Right lobe of liver (tissue), 6 donors: Measurements from ENCODE around the gene KSR2. TPM values are rescaled to one million over a fixed set of nuclear protein-coding genes. Genes with fewer than 3 reads are reported as not detected.

Experiments used
- ATAC-seq, 4 donors: fragments of 200-7000 bp; cut with Tn5 transposase; one replicate each; pipeline ENCODE4 v1.9.1; 2020; ENCODE audit warnings: mild to moderate bottlenecking in 4 of 4, moderate library complexity in 4 of 4
- DNase-seq, 3 donors: peaks; one replicate each; pipeline ENCODE4 v3.0.0-alpha.2; 2020
- H3K27ac ChIP-seq, 3 donors: fragments of 200-600 bp; one replicate each; pipeline ENCODE4 v1.8.0; 2022
- H3K27me3 ChIP-seq, 2 donors: fragments of 200-600 bp; one replicate each; pipeline ENCODE4 v1.8.0; 2022
- H3K36me3 ChIP-seq, 4 donors: fragments of 200-600 bp; sonication (generic) in 1 of 4; one replicate each; pipeline versions ENCODE4 v1.5.1 to v1.8.0; 2017 to 2022; ENCODE audit warnings: control low read depth in 1 of 4
- H3K4me1 ChIP-seq, 4 donors: fragments of 200-600 bp; sonication (generic) in 1 of 4; one replicate each; pipeline versions ENCODE4 v1.5.1 to v1.8.0; 2017 to 2022; ENCODE audit warnings: control low read depth in 1 of 4
- H3K4me3 ChIP-seq, 3 donors: fragments of 200-600 bp; one replicate each; pipeline ENCODE4 v1.8.0; 2022
- H3K9me3 ChIP-seq, 4 donors: fragments of 200-600 bp; sonication (generic) in 1 of 4; one replicate each; pipeline versions ENCODE4 v1.5.1 to v1.8.0; 2017 to 2022; ENCODE audit warnings: control low read depth in 1 of 4
- POLR2A ChIP-seq: fragments of 450-650 bp; IDR thresholded peaks from one replicate; pipeline ENCODE4 v1.6.1; 2017; ENCODE audit warnings: antibody characterized with exemption, mild to moderate bottlenecking
- WGBS: methylation state at CpG from one replicate; pipeline ENCODE4 v1.1.6; 2018; ENCODE audit warnings: low coverage, low lambda C conversion rate; ENCODE audit not compliant: insufficient coverage; ENCODE audit errors: missing lambda C conversion rate; 5-methylcytosine and 5-hydroxymethylcytosine counted together
- intact Hi-C, 2 donors: fragments of 100-400 bp; cut with DNase I; formaldehyde crosslinking; loops; one replicate each; pipeline versions ENCODE4 v1.11.2 to v1.14.1; 2022
- total RNA-seq, 6 experiments: library from RNA; depleted of rRNA in 2 of 6; stranded (reverse); fragments of >200 nt in 2 of 6; fragmentation: NEBNext Ultra II Directional in 3 of 6; extraction: Animal tissue kit (Norgen Biotek cat#: 25700) in 3 of 6; gene quantifications; one replicate each; pipeline versions ENCODE4 v1.1.0 to v1.2.4, GENCODE V29; 2016 to 2023
- TF ChIP-seq, protein P1 (sequence below), 4 donors: fragments of 200-600 bp in 3 of 4; fragments of 450-650 bp in 1 of 4; IDR thresholded peaks; one replicate each; pipeline versions ENCODE4 v1.5.1 to v1.8.0; 2016 to 2022; ENCODE audit warnings: antibody characterized with exemption in 4 of 4, mild to moderate bottlenecking in 2 of 4
- donor health status: DM: no; HTN: yes; CAD: no.
- donor health status: DM: no; HTN: no; CAD: no.
- donor health status: DM: no; HTN: no; CAD: no.
- donor health status: DM: no; HTN: yes; CAD: no.
- donor health status: DM: no; HTN: yes; CAD: no.

Gene KSR2
- total RNA-seq, 6 experiments from 2014 or later, result 0.02 to 0.07 (median 0.02) TPM; not detected in 2

DNA sequence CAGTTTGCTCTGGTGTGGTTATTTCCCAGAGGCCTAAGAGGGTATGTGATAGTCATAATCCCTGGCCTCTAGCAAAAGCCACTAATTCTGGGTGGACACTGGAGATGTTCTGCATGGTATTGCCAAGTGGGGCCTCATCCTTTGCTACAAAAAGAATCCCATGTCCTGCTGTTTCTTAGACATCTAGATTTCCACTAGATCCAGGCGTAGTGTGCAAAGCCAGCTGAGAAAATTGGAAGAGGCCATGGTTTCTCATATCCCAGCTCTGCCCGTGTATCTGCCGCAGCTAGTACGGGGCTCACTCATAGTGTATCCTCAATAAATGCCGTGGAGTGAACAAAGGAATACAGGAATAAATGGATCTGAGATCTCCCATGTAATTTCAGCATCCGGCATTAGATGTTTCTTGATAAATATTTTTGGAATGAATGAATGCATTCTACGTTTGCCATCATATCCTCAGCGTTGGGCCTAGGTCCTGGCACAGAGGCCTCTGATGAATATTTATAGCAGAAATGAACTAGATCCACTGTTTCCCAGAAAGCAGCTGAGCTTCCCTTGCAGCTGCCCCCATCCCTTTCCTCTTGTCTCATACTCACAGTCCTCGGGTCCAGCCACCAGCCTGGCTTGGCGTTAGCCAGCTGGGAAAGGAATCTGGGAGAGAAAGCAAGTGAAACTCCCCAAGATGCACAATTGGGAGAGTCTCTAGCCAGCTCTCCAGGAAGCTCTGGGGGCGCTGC, 531.1 kb downstream of the KSR2 start:
- Histone ChIP-seq H3K36me3 (no peaks in the 10 kb centered on the region), H3K27me3 (no peaks in the 10 kb centered on the region), H3K9me3 (no peaks in the 10 kb centered on the region), H3K27ac (no peak overlapping the region), H3K4me1 (no peaks in the 10 kb centered on the region), H3K4me3 (no peak overlapping the region)
- intact Hi-C loops, result no loop called here
- ATAC-seq (no peak), DNase-seq (no peak)
- 88% methylated on average over 7 of the region's 11 CpGs for WGBS
- TF ChIP-seq POLR2A, result no peak
- TF ChIP-seq, protein P1, sequence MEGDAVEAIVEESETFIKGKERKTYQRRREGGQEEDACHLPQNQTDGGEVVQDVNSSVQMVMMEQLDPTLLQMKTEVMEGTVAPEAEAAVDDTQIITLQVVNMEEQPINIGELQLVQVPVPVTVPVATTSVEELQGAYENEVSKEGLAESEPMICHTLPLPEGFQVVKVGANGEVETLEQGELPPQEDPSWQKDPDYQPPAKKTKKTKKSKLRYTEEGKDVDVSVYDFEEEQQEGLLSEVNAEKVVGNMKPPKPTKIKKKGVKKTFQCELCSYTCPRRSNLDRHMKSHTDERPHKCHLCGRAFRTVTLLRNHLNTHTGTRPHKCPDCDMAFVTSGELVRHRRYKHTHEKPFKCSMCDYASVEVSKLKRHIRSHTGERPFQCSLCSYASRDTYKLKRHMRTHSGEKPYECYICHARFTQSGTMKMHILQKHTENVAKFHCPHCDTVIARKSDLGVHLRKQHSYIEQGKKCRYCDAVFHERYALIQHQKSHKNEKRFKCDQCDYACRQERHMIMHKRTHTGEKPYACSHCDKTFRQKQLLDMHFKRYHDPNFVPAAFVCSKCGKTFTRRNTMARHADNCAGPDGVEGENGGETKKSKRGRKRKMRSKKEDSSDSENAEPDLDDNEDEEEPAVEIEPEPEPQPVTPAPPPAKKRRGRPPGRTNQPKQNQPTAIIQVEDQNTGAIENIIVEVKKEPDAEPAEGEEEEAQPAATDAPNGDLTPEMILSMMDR (IDR thresholded peaks at IDR 0.05), result no peak

DNA sequence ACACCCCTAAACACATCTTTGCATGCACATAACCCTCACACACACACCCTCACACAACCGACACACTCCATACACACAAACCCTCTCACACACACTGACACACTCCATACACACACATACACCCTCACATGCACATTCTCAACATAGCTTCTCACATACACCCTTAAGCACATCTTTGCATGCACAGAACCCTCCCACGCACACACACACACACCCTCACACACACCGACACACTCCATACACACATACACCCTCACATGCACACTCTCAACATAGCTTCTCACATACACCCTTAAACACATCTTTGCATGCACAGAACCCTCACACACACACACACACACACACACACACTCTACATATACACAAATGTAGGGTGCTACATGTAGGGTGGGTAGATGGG, 534.9 kb downstream of the KSR2 start:
- WGBS, result 97% methylated on average over 3 of the region's 3 CpGs

DNA sequence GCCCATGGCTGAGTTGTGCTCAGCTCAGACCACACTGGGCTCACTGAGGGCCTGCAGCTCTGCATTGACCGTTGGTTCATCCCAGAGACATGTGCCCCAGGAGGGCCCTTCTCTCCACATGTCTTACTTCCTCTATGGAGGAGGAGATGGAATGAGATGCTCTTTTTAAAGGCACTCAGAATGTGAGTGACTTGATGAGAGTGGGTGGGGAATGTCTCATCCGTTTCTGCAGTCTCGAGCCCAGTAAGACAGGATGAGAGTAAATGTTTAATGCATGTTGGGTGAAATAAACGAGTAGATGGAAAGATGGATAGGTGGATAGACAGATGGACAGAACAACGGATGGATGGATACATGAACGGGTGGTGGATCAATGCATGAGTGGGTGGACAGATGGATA, 538.5 kb downstream of the KSR2 start:
- no peak overlapping the region for H3K4me3 ChIP-seq
- H3K27ac ChIP-seq, result no peak overlapping the region
- no peaks in the 10 kb centered on the region for H3K27me3 ChIP-seq
- DNase-seq, result no peak
- H3K36me3 ChIP-seq, result no peaks in the 10 kb centered on the region
- TF ChIP-seq, protein P1 (IDR thresholded peaks at IDR 0.05), result no peak
- no peak for TF ChIP-seq POLR2A
- no peak for ATAC-seq
- H3K4me1 ChIP-seq, result no peaks in the 10 kb centered on the region
- WGBS, result 67% methylated on average over 6 of the region's 6 CpGs
- no peaks in the 10 kb centered on the region for H3K9me3 ChIP-seq
- intact Hi-C loops, result no loop called here

More for the DNA sequence above, 534.9 kb downstream of the KSR2 start:
- Histone ChIP-seq H3K9me3 (no peaks in the 10 kb centered on the region), H3K27ac (no peak overlapping the region), H3K4me1 (no peaks in the 10 kb centered on the region), H3K4me3 (no peak overlapping the region), H3K36me3 (no peaks in the 10 kb centered on the region), H3K27me3 (no peaks in the 10 kb centered on the region)
- intact Hi-C loops, result no loop called here
- DNase-seq (no peak), ATAC-seq (no peak)
- TF ChIP-seq POLR2A, result no peak
- TF ChIP-seq, protein P1 (IDR thresholded peaks at IDR 0.05), result no peak

DNA sequence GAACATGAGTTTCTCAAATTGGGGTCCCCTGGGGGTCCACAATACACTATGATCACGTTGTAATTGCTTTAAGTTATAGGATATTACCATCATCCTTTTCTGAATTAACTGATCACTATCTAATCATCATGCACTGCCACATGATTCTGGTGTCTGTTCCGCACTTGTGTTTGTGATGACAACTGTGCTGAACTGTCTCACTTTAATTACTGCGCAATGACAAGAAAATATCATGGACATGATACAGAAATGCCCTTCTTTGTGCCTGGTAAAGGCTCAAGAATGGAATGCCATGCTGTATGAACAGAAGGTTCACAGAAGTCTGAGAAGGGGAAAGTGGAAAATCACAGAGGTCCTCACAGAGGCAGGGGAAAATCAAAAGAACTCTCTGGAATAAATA, 541.6 kb downstream of the KSR2 start:
- Histone ChIP-seq H3K4me3 (no peak overlapping the region), H3K4me1 (peaks cover 0 to 5% (median 0%) of the 10 kb centered on the region in 4 donors), H3K27me3 (no peaks in the 10 kb centered on the region), H3K27ac (no peak overlapping the region), H3K36me3 (no peaks in the 10 kb centered on the region), H3K9me3 (no peaks in the 10 kb centered on the region)
- ATAC-seq (no peak), DNase-seq (no peak)
- TF ChIP-seq, protein P1 (IDR thresholded peaks at IDR 0.05), result no peak
- no peak for TF ChIP-seq POLR2A
- intact Hi-C loops, result no loop called here
- WGBS, result 77% methylated on average over 3 of the region's 3 CpGs
